Kidney epithelial cell (primary cell): ENCODE data around the gene DNAJC8. TPM values are rescaled to one million over a fixed set of nuclear protein-coding genes. Genes with fewer than 3 reads are reported as not detected.
A peak's percentile ranks its signal among the peaks of the same experiment; 100 is the strongest.

Source experiments
- DNase-seq: peaks from one replicate; pipeline ENCODE4 v3.0.0-alpha.2; 2010; ENCODE audit warnings: low read depth
- H3K27me3 ChIP-seq: 2 replicates; pipeline ENCODE4 v1.6.0; 2011; ENCODE audit warnings: low read length; ENCODE audit not compliant: control insufficient read depth, insufficient read depth
- H3K36me3 ChIP-seq: 2 replicates; pipeline ENCODE4 v1.5.1; 2011; ENCODE audit warnings: low read length; ENCODE audit not compliant: control insufficient read depth, insufficient read depth
- H3K4me3 ChIP-seq: 2 replicates; pipeline ENCODE4 v1.5.1; 2011; ENCODE audit warnings: low read depth, mild to moderate bottlenecking, control low read depth, low read length
- total RNA-seq: library from RNA; depleted of rRNA; stranded (reverse); fragments of >200 nt; gene quantifications from 2 replicates; pipeline ENCODE4 v1.2.3, GENCODE V29; 2015
- TF ChIP-seq, protein P1 (sequence below): IDR thresholded peaks from 2 replicates; pipeline ENCODE4 v1.5.1; 2011; ENCODE audit warnings: mild to moderate bottlenecking, moderate library complexity, low read length, control low read depth, inconsistent platforms; ENCODE audit not compliant: insufficient read depth, poor library complexity, severe bottlenecking

The DNAJC8 gene
- total RNA-seq, 1 donor from 2014 or later, result 93.3 TPM

DNA sequence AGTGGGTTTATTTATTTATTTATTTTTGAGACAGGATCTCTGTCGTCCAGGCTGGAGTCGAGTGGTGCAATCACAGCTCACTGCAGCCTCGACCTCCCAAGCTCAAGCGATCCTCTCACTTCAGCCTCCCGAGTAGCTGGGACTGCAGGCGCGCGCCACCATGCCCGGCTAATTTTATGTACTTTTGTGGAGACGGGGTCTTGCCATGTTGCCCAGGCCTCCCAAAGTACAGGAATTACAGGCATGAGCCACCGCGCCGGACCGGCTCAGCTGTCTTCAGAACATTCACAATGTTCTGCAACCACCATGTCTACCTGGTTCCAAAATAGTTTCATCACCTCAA lies 406 bp upstream of the DNAJC8 start:
- Histone ChIP-seq H3K36me3 (no peaks in the 10 kb centered on the region), H3K27me3 (no peaks in the 10 kb centered on the region), H3K4me3 (no peak overlapping the region)
- TF ChIP-seq, protein P1, sequence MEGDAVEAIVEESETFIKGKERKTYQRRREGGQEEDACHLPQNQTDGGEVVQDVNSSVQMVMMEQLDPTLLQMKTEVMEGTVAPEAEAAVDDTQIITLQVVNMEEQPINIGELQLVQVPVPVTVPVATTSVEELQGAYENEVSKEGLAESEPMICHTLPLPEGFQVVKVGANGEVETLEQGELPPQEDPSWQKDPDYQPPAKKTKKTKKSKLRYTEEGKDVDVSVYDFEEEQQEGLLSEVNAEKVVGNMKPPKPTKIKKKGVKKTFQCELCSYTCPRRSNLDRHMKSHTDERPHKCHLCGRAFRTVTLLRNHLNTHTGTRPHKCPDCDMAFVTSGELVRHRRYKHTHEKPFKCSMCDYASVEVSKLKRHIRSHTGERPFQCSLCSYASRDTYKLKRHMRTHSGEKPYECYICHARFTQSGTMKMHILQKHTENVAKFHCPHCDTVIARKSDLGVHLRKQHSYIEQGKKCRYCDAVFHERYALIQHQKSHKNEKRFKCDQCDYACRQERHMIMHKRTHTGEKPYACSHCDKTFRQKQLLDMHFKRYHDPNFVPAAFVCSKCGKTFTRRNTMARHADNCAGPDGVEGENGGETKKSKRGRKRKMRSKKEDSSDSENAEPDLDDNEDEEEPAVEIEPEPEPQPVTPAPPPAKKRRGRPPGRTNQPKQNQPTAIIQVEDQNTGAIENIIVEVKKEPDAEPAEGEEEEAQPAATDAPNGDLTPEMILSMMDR, result no peak
- no peak for DNase-seq

DNA sequence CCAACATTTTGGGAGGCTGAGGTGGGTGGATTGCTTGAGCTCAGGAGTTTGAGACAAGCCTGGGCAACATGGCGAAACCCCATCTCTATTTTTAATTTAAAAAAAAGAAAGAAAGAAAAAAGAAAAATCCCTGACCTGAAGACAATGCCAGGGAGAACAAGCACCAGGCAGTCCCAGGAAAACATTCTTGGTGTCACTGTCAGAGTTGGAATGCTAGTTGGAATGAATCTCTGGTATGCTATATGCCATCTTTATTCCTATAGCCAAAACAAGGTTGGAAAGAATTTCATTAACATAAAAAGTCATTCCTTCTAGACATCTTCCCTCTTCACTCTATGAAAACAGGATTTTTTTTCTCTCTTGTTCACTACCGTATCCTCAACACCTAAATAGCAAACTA lies 2.8 kb downstream of the DNAJC8 start:
- Histone ChIP-seq H3K27me3 (no peaks in the 10 kb centered on the region), H3K36me3 (no peaks in the 10 kb centered on the region), H3K4me3 (no peak overlapping the region)
- DNase-seq, result no peak
- TF ChIP-seq, protein P1, result no peak

DNA sequence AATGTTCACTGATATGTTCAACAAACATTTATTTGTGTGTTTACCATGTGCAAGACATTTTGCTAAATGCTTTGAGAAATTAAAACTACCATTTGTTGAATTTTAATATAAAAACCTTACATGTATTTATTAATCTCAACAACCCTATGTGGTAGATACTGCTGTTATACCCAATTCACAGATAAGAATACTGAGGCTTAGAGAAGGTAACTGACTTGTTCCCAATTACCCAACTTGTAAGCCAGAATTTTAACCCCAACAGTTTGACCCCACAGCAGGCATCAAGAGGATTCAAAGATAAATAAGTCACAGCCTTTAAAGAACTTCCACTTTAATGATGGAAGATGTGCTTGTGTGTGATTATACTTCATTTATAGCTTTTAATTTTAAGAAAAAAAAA lies 3.7 kb downstream of the DNAJC8 start:
- no peaks in the 10 kb centered on the region for H3K36me3 ChIP-seq
- H3K4me3 ChIP-seq, result no peak overlapping the region
- TF ChIP-seq, protein P1, result no peak
- no peak for DNase-seq
- H3K27me3 ChIP-seq, result no peaks in the 10 kb centered on the region

DNA sequence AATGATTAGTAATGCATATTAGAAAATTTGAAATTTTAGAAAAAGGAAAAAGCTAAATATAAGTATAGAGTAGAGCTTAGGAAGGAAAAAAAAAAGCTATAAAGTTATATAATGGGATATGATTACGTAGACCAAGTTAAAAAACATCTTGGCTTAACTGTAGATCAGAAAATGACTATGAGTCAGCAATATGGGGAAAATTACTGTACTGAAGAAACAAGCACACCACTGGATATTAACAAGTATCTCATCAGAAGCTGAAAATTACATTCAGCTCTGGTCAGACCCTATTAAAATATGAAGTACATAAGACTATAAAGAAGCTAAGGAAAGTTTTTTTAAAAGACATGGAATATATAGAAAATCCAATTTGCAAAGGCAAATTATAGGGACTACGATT lies 19.5 kb downstream of the DNAJC8 start:
- H3K27me3 ChIP-seq, result no peaks in the 10 kb centered on the region
- H3K36me3 ChIP-seq, result no peaks in the 10 kb centered on the region
- no peak overlapping the region for H3K4me3 ChIP-seq
- no peak for DNase-seq
- TF ChIP-seq, protein P1, result no peak

DNA sequence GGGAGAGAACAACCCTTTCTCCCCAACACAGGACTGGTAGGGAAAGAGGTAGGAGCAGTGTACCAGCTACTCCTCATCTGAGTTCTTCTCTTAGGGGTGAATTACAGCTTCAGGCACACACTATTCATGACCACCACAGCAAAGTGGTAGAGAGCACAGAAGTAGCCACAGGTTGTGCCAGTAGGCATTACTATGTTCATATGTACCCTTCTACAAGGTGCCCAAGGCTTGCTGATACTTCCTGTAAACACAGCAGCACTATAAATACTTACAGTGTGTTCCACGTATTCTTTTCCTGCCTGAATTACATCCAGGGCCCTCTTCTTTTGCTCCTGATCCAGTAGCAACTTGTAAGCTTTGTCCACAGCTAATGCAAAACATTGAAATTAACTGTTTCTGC lies 23.1 kb downstream of the DNAJC8 start:
- Histone ChIP-seq H3K27me3 (no peaks in the 10 kb centered on the region), H3K36me3 (no peaks in the 10 kb centered on the region), H3K4me3 (no peak overlapping the region)
- TF ChIP-seq, protein P1, result no peak
- no peak for DNase-seq

DNA sequence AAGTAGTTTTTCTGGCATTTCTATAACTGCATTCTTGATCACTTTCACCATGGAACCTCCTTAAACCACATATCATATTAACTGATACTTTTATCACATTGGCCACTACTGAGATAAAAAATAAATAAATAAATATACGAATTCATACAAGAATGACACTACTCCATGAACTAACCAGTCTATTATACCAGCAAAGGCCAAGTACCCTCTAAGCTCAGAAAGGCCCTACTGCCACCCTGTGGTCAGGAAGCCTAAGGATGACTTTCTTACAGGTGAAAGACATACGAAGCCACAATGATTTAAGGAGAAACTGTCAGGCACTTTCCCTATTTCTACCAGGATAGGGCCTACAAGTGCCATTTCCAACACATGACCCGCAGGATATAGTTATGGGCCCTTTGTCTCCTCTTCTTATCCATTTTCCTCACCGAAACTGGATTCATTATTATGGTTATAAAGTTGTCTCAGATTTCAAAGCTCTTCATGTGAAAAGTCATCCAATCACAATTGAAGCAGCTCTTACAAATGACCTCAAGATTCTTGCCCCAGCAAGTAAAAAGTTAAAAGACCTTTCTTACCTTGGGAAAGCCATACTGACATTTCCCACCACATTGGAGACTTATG lies 23.9 kb downstream of the DNAJC8 start:
- no peaks in the 10 kb centered on the region for H3K36me3 ChIP-seq
- peak; percentile 29 for DNase-seq
- H3K27me3 ChIP-seq, result no peaks in the 10 kb centered on the region
- TF ChIP-seq, protein P1, result peak; percentile 82
- no peak overlapping the region for H3K4me3 ChIP-seq
